A673 (cell line): ENCODE data around the gene SMIM12.

Experiments used
- EZH2 ChIP-seq: fragments of 200-600 bp; sonication (generic); IDR thresholded peaks from 2 replicates; pipeline ENCODE4 v1.6.1; 2017; ENCODE audit warnings: borderline replicate concordance, low read depth, mild to moderate bottlenecking, mixed read lengths, antibody characterized with exemption, low read length; ENCODE audit not compliant: poor library complexity, severe bottlenecking
- TF ChIP-seq, protein P1 (sequence below): fragments of 300-800, 200-600 bp; sonication (generic); conservative IDR thresholded peaks from 2 replicates; pipeline ENCODE4 v1.5.1; 2017; ENCODE audit warnings: low read depth, mild to moderate bottlenecking, antibody characterized with exemption, low read length, moderate library complexity, mixed read lengths

DNA sequence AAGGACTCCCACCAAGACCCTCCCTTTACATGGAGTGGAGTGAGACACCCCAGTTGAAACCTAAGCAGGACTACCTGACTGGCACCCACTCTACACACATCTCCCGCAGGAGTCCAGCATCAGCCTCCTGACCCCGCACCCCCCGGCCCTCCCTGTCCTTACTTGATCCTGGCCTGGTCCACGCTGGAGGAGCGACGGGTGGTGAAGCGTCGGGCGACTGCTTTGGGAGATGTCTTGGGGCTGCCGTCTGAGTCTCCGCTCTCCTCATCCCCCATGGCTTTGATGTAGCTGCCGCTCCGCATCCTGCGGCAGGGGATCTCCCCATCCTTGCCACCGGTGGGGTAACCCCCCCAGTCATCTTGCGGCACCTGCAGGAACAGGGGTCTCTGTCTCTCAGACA is 40.4 kb upstream of the SMIM12 start:
- TF ChIP-seq, protein P1, sequence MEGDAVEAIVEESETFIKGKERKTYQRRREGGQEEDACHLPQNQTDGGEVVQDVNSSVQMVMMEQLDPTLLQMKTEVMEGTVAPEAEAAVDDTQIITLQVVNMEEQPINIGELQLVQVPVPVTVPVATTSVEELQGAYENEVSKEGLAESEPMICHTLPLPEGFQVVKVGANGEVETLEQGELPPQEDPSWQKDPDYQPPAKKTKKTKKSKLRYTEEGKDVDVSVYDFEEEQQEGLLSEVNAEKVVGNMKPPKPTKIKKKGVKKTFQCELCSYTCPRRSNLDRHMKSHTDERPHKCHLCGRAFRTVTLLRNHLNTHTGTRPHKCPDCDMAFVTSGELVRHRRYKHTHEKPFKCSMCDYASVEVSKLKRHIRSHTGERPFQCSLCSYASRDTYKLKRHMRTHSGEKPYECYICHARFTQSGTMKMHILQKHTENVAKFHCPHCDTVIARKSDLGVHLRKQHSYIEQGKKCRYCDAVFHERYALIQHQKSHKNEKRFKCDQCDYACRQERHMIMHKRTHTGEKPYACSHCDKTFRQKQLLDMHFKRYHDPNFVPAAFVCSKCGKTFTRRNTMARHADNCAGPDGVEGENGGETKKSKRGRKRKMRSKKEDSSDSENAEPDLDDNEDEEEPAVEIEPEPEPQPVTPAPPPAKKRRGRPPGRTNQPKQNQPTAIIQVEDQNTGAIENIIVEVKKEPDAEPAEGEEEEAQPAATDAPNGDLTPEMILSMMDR, result no peak
- no peak for TF ChIP-seq EZH2
